Measurements from ENCODE around the gene CFAP100. TPM values are rescaled to one million over a fixed set of nuclear protein-coding genes. Genes with fewer than 3 reads are reported as not detected.

The CFAP100 gene
- polyA plus RNA-seq, 1 experiment, result not detected

GRCh38 chr3:126419886-126420786, 25.4 kb downstream of the CFAP100 start:
- POLR2A ChIA-PET, result interaction anchor here (0.7 kb wide), 1 partner anchor 15 kb away, joined by 11 read pairs; no protein-coding TSS in a partner anchor
- CTCF ChIA-PET, result no interaction called here
- Histone ChIP-seq H3K4me3 (ENCODE audit: low read depth, low read length) (no peak overlapping the region), H3K9me3 (ENCODE audit: control insufficient read depth, insufficient read depth, low read length) (no peaks in the 10 kb centered on the region; the same call in 1 of the 2 replicates), H3K27ac (ENCODE audit: low read depth, low read length) (no peak overlapping the region), H3K27me3 (ENCODE audit: control insufficient read depth, insufficient read depth, low read length) (peaks cover 29% of the 10 kb centered on the region)
- no peak for DNase-seq (ENCODE audit: low read depth, low spot score)
- TF ChIP-seq CTCF (IDR thresholded peaks at IDR 0.05; ENCODE audit: low read depth, low read length), result no peak

- ChIA-PET POLR2A (no interaction called here), CTCF (no interaction called here)
- Histone ChIP-seq H3K9me3 (ENCODE audit: control insufficient read depth, insufficient read depth, low read length) (peaks cover 4% of the 10 kb centered on the region), H3K27me3 (ENCODE audit: control insufficient read depth, insufficient read depth, low read length) (peaks cover 17% of the 10 kb centered on the region), H3K4me3 (ENCODE audit: low read depth, low read length) (no peak overlapping the region), H3K27ac (ENCODE audit: low read depth, low read length) (no peak overlapping the region)
- no peak for TF ChIP-seq CTCF (IDR thresholded peaks at IDR 0.05; ENCODE audit: low read depth, low read length)
- DNase-seq (ENCODE audit: low read depth, low spot score), result no peak
Measured at GRCh38 chr3:126421573-126422119, 26.9 kb downstream of the CFAP100 start.

GRCh38 chr3:126422121-126422520, 27.4 kb downstream of the CFAP100 start:
- Histone ChIP-seq H3K27me3 (ENCODE audit: control insufficient read depth, insufficient read depth, low read length) (peaks cover 14% of the 10 kb centered on the region), H3K9me3 (ENCODE audit: control insufficient read depth, insufficient read depth, low read length) (peaks cover 4% of the 10 kb centered on the region), H3K27ac (ENCODE audit: low read depth, low read length) (no peak overlapping the region), H3K4me3 (ENCODE audit: low read depth, low read length) (no peak overlapping the region)
- ChIA-PET POLR2A (no interaction called here), CTCF (no interaction called here)
- no peak for TF ChIP-seq CTCF (IDR thresholded peaks at IDR 0.05; ENCODE audit: low read depth, low read length)
- no peak for DNase-seq (ENCODE audit: low read depth, low spot score)

GRCh38 chr3:126422571-126423091, 27.9 kb downstream of the CFAP100 start:
- Histone ChIP-seq H3K4me3 (ENCODE audit: low read depth, low read length) (no peak overlapping the region), H3K27ac (ENCODE audit: low read depth, low read length) (no peak overlapping the region), H3K27me3 (ENCODE audit: control insufficient read depth, insufficient read depth, low read length) (peaks cover 8% of the 10 kb centered on the region), H3K9me3 (ENCODE audit: control insufficient read depth, insufficient read depth, low read length) (peaks cover 4% of the 10 kb centered on the region)
- no peak for DNase-seq (ENCODE audit: low read depth, low spot score)
- ChIA-PET CTCF (no interaction called here), POLR2A (no interaction called here)
- no peak for TF ChIP-seq CTCF (IDR thresholded peaks at IDR 0.05; ENCODE audit: low read depth, low read length)

All from AG04450 (cell line).